ENCODE measurements around the gene PLXNB3.

PLXNB3 gene

GRCh38 chrX:153800177-153800722 lies 36.2 kb downstream of the PLXNB3 start:
- peaks cover 0 to 2% of the 10 kb centered on the region in 2 experiments for H3K4me1 ChIP-seq (ENCODE audit: control insufficient read depth in 1 of 2, insufficient read depth in 2 of 2, low read length in 2 of 2)
- H2AFZ ChIP-seq (ENCODE audit: insufficient read depth, low read length, poor library complexity) = no peak overlapping the region
- H4K8ac ChIP-seq (ENCODE audit: low read depth, low read length) = no peak overlapping the region
- no peak for DNase-seq
- H3K23ac ChIP-seq (ENCODE audit: low read length) = no peak overlapping the region
- peaks cover 31 to 34% of the 10 kb centered on the region in 2 experiments for H3K36me3 ChIP-seq (ENCODE audit: control insufficient read depth in 1 of 2, insufficient read depth in 2 of 2, low read length in 2 of 2)
- no peak overlapping the region for H4K91ac ChIP-seq (ENCODE audit: low read depth, low read length)
- no peak overlapping the region for H3K9ac ChIP-seq (ENCODE audit: low read length)
- H3K14ac ChIP-seq (ENCODE audit: low read length) = no peak overlapping the region
- no peak overlapping the region for H4K12ac ChIP-seq (ENCODE audit: low read depth, low read length)
- no peaks in the 10 kb centered on the region for H3K79me1 ChIP-seq (ENCODE audit: low read length)
- H2BK5ac ChIP-seq (ENCODE audit: low read depth, low read length, poor library complexity) = no peak overlapping the region
- H3K79me2 ChIP-seq (ENCODE audit: control insufficient read depth, insufficient read depth, low read length, poor library complexity) = no peaks in the 10 kb centered on the region
- H3K18ac ChIP-seq (ENCODE audit: low read length) = no peak overlapping the region
- no peak overlapping the region for H3K27ac ChIP-seq (ENCODE audit: low read depth, low read length)
- H3K9me3 ChIP-seq (ENCODE audit: insufficient read depth, low read depth, low read length) = no peaks in the 10 kb centered on the region
- no peak overlapping the region for H3K4ac ChIP-seq (ENCODE audit: low read depth, low read length)
- H3K4me3 ChIP-seq (ENCODE audit: low read depth, low read length) = no peak overlapping the region
- H3K27me3 ChIP-seq (ENCODE audit: insufficient read depth, low read length) = no peaks in the 10 kb centered on the region
- no peak overlapping the region for H2BK12ac ChIP-seq (ENCODE audit: low read length)
- no peak overlapping the region for H2AK5ac ChIP-seq (ENCODE audit: low read length)
- no peak overlapping the region for H3K4me2 ChIP-seq (ENCODE audit: low read length)
- WGBS (ENCODE audit: extremely low coverage, insufficient coverage, insufficient read length) = no CpG with 5 or more reads among the region's 16 CpGs
- no peak overlapping the region for H2BK120ac ChIP-seq (ENCODE audit: insufficient read depth, low read length, poor library complexity)

- no peak overlapping the region for H3K18ac ChIP-seq (ENCODE audit: low read length)
- no peak overlapping the region for H4K91ac ChIP-seq (ENCODE audit: low read depth, low read length)
- H3K9ac ChIP-seq (ENCODE audit: low read length) = no peak overlapping the region
- no peak overlapping the region for H4K8ac ChIP-seq (ENCODE audit: low read depth, low read length)
- H3K27ac ChIP-seq (ENCODE audit: low read depth, low read length) = no peak overlapping the region
- no CpG with 5 or more reads among the region's 7 CpGs for WGBS (ENCODE audit: extremely low coverage, insufficient coverage, insufficient read length)
- H3K79me1 ChIP-seq (ENCODE audit: low read length) = no peaks in the 10 kb centered on the region
- no peak overlapping the region for H2BK120ac ChIP-seq (ENCODE audit: insufficient read depth, low read length, poor library complexity)
- no peak overlapping the region for H4K12ac ChIP-seq (ENCODE audit: low read depth, low read length)
- no peak overlapping the region for H3K4me3 ChIP-seq (ENCODE audit: low read depth, low read length)
- H2AK5ac ChIP-seq (ENCODE audit: low read length) = no peak overlapping the region
- peaks cover 31 to 34% of the 10 kb centered on the region in 2 experiments for H3K36me3 ChIP-seq (ENCODE audit: control insufficient read depth in 1 of 2, insufficient read depth in 2 of 2, low read length in 2 of 2)
- no peaks in the 10 kb centered on the region for H3K9me3 ChIP-seq (ENCODE audit: insufficient read depth, low read depth, low read length)
- no peaks in the 10 kb centered on the region for H3K79me2 ChIP-seq (ENCODE audit: control insufficient read depth, insufficient read depth, low read length, poor library complexity)
- H3K4me2 ChIP-seq (ENCODE audit: low read length) = no peak overlapping the region
- H3K27me3 ChIP-seq (ENCODE audit: insufficient read depth, low read length) = no peaks in the 10 kb centered on the region
- H3K4ac ChIP-seq (ENCODE audit: low read depth, low read length) = no peak overlapping the region
- H2BK5ac ChIP-seq (ENCODE audit: low read depth, low read length, poor library complexity) = no peak overlapping the region
- H3K23ac ChIP-seq (ENCODE audit: low read length) = no peak overlapping the region
- no peak overlapping the region for H2BK12ac ChIP-seq (ENCODE audit: low read length)
- H2AFZ ChIP-seq (ENCODE audit: insufficient read depth, low read length, poor library complexity) = no peak overlapping the region
- DNase-seq = no peak
- H3K14ac ChIP-seq (ENCODE audit: low read length) = no peak overlapping the region
- peaks cover 0 to 2% of the 10 kb centered on the region in 2 experiments for H3K4me1 ChIP-seq (ENCODE audit: control insufficient read depth in 1 of 2, insufficient read depth in 2 of 2, low read length in 2 of 2)
Measured at GRCh38 chrX:153800746-153801145, 36.7 kb downstream of the PLXNB3 start.

GRCh38 chrX:153801669-153802068 lies 37.6 kb downstream of the PLXNB3 start:
- Histone ChIP-seq H2BK5ac (ENCODE audit: low read depth, low read length, poor library complexity) (no peak overlapping the region), H3K79me1 (ENCODE audit: low read length) (no peaks in the 10 kb centered on the region), H3K14ac (ENCODE audit: low read length) (no peak overlapping the region), H3K27me3 (ENCODE audit: insufficient read depth, low read length) (no peaks in the 10 kb centered on the region), H4K12ac (ENCODE audit: low read depth, low read length) (no peak overlapping the region), H3K36me3 (ENCODE audit: control insufficient read depth in 1 of 2, insufficient read depth in 2 of 2, low read length in 2 of 2) (peaks cover 26 to 27% of the 10 kb centered on the region in 2 experiments), H2BK120ac (ENCODE audit: insufficient read depth, low read length, poor library complexity) (no peak overlapping the region), H3K9me3 (ENCODE audit: insufficient read depth, low read depth, low read length) (no peaks in the 10 kb centered on the region), H3K4me3 (ENCODE audit: low read depth, low read length) (no peak overlapping the region), H2AFZ (ENCODE audit: insufficient read depth, low read length, poor library complexity) (no peak overlapping the region), H3K9ac (ENCODE audit: low read length) (no peak overlapping the region), H4K91ac (ENCODE audit: low read depth, low read length) (no peak overlapping the region), H4K8ac (ENCODE audit: low read depth, low read length) (no peak overlapping the region), H3K4ac (ENCODE audit: low read depth, low read length) (no peak overlapping the region), H2BK12ac (ENCODE audit: low read length) (no peak overlapping the region), H3K23ac (ENCODE audit: low read length) (no peak overlapping the region), H3K4me2 (ENCODE audit: low read length) (no peak overlapping the region), H3K79me2 (ENCODE audit: control insufficient read depth, insufficient read depth, low read length, poor library complexity) (no peaks in the 10 kb centered on the region), H3K18ac (ENCODE audit: low read length) (no peak overlapping the region), H3K4me1 (ENCODE audit: control insufficient read depth in 1 of 2, insufficient read depth in 2 of 2, low read length in 2 of 2) (no peaks in the 10 kb centered on the region), H2AK5ac (ENCODE audit: low read length) (no peak overlapping the region), H3K27ac (ENCODE audit: low read depth, low read length) (no peak overlapping the region)
- WGBS (ENCODE audit: extremely low coverage, insufficient coverage, insufficient read length) = no CpG with 5 or more reads among the region's 8 CpGs
- no peak for DNase-seq

- Histone ChIP-seq H2BK120ac (ENCODE audit: insufficient read depth, low read length, poor library complexity) (no peak overlapping the region), H2AK5ac (ENCODE audit: low read length) (no peak overlapping the region), H3K18ac (ENCODE audit: low read length) (no peak overlapping the region), H3K9ac (ENCODE audit: low read length) (no peak overlapping the region), H3K4me3 (ENCODE audit: low read depth, low read length) (no peak overlapping the region), H3K27ac (ENCODE audit: low read depth, low read length) (no peak overlapping the region), H3K4ac (ENCODE audit: low read depth, low read length) (no peak overlapping the region), H3K27me3 (ENCODE audit: insufficient read depth, low read length) (no peaks in the 10 kb centered on the region), H2AFZ (ENCODE audit: insufficient read depth, low read length, poor library complexity) (no peak overlapping the region), H3K4me2 (ENCODE audit: low read length) (no peak overlapping the region), H3K79me2 (ENCODE audit: control insufficient read depth, insufficient read depth, low read length, poor library complexity) (no peaks in the 10 kb centered on the region), H3K9me3 (ENCODE audit: insufficient read depth, low read depth, low read length) (no peaks in the 10 kb centered on the region), H3K23ac (ENCODE audit: low read length) (no peak overlapping the region), H3K4me1 (ENCODE audit: control insufficient read depth in 1 of 2, insufficient read depth in 2 of 2, low read length in 2 of 2) (no peaks in the 10 kb centered on the region), H2BK12ac (ENCODE audit: low read length) (no peak overlapping the region), H4K91ac (ENCODE audit: low read depth, low read length) (no peak overlapping the region), H2BK5ac (ENCODE audit: low read depth, low read length, poor library complexity) (no peak overlapping the region), H3K14ac (ENCODE audit: low read length) (no peak overlapping the region), H4K12ac (ENCODE audit: low read depth, low read length) (no peak overlapping the region), H3K36me3 (ENCODE audit: control insufficient read depth in 1 of 2, insufficient read depth in 2 of 2, low read length in 2 of 2) (peaks cover 17 to 18% of the 10 kb centered on the region in 2 experiments), H4K8ac (ENCODE audit: low read depth, low read length) (no peak overlapping the region), H3K79me1 (ENCODE audit: low read length) (no peaks in the 10 kb centered on the region)
- DNase-seq = no peak
- no CpG with 5 or more reads among the region's 14 CpGs for WGBS (ENCODE audit: extremely low coverage, insufficient coverage, insufficient read length)
Measured at GRCh38 chrX:153802513-153803045, 38.5 kb downstream of the PLXNB3 start.
